Activated CD4-positive, alpha-beta T cell treated with anti-CD3 and anti-CD28 coated beads, Interleukin-2, amount 50 U/mL, for 4 hours (primary cell): ENCODE results near the gene CUL9.

ENCODE experiments used
- DNase-seq, 2 experiments: peaks; one replicate each; pipeline ENCODE4 v3.0.0-alpha.2; 2020

CUL9 gene

GRCh38 chr6:43173591-43174262, 8.3 kb upstream of the CUL9 start:
- no peak for DNase-seq

DNA sequence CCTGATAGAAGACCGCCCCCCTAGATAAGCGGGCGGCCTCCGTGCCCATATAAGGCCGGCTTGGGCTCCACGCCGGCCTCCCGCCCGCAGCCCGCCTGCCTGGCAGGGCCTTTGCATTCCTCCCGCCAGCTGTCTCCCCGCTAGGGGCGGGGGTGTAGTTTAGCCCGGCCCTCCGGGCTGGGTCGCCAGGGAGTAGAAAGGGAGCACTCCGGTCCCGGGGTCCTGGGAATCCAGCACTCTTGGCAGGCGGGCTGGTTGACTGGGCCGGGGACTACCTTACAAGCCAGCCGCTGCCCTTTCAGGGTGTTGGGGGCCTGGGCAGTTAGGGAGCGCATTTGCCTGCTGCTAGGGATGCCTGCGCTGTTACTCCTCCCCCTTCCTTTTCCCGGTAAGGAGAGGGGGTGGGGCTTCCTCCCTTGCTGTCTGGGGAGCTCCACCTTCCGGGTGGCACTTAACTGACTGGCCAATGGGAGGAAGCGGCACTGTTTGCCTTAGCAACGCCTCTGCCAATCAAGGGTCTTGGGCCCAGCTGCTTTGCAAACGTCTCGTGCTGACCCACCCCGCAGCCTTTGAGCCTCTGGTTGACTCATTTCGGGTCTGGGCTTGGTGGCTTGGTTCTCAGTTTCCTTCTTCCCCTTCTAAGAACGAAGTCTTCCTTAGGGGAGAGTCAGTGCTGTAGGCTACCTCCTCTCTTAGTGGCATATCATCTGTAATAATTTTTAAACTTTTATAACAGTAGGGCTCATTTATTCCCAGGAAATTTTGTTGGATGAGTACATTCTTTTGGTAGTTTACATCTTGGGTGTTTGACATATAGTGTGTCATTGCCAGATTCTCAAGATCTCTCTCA, 7.5 kb upstream of the CUL9 start:
- peak; percentile 93 to 94 for DNase-seq

DNA sequence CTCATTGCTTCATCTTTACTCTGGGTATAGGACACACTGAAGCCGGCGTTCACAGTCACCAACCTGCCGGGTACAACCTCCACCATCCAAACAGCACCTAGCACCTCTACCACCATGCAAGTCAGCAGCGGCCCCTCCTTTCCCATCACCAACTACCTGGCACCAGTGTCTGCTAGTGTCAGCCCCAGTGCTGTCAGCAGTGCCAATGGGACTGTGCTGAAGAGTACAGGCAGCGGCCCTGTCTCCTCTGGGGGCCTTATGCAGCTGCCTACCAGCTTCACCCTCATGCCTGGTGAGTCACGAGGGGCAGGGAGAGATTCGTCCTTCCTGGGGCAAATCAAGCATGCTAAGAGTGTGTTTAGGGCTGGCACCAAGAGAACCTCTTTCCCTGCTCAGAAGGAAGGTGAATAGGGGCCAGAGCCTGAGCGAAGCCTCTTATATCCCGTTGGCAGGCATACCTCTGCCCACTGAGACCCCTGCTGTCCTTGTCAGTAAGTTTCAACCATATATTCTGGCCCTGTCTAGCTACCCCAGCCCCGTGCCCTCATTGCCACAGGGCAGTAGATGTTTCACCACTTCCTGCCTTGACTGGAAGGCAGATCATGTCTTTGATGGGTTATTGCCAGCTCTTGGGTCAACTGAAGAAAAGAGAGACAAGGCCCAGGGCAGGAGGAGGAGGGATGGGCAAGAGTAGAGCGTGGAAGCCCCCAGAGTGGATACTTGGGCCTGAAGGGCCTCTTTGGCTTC, 6.1 kb upstream of the CUL9 start:
- DNase-seq, result no peak

DNA sequence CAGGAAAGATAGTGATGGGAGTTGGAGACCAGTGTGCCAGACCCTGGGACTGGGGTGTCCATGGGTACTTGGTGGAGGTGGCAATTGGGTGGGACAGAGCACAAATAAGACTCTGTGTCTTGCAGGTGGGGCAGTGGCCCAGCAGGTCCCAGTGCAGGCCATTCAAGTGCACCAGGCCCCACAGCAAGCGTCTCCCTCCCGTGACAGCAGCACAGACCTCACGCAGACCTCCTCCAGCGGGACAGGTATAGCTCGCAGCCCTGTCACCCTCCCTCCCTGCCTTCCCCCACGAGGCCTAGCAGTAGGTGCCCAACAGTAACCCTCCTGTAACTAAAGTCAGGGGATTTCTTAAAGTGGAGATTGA, 5.6 kb upstream of the CUL9 start:
- no peak for DNase-seq

GRCh38 chr6:43178150-43178549, 3.8 kb upstream of the CUL9 start:
- DNase-seq, result no peak

GRCh38 chr6:43178951-43179830, 2.8 kb upstream of the CUL9 start:
- DNase-seq, result no peak

GRCh38 chr6:43180058-43180457, 1.9 kb upstream of the CUL9 start:
- DNase-seq, result no peak

GRCh38 chr6:43180985-43181384, 1.0 kb upstream of the CUL9 start:
- DNase-seq, result no peak

- DNase-seq, result no peak
Measured at GRCh38 chr6:43181621-43181941, 415 bp upstream of the CUL9 start.

DNA sequence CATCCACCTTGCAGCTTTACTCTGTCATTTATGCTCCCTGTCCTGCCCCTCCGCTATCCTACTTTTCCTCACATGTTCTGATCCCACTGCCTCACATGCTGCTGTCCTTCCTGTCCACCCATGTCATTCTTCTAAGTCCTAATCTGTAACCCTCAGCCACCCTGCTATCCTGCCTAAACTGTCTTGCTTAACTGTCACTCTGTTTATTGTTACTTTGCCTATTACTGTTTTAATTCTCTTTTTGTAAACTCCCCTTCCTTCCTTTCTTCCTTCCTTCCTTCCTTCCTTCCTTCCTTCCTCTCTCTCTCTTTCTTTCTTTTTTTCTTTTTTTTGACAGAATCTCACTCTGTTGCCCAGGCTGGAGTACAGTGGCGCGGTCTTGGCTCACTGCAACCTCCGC, 1.4 kb downstream of the CUL9 start:
- no peak for DNase-seq

- DNase-seq, result no peak
Measured at GRCh38 chr6:43184268-43184985, 2.4 kb downstream of the CUL9 start.

- no peak for DNase-seq
Measured at GRCh38 chr6:43185391-43185985, 3.5 kb downstream of the CUL9 start.

GRCh38 chr6:43186019-43186418, 4.0 kb downstream of the CUL9 start:
- DNase-seq, result no peak

- no peak for DNase-seq
Measured at GRCh38 chr6:43186706-43187105, 4.7 kb downstream of the CUL9 start.

DNA sequence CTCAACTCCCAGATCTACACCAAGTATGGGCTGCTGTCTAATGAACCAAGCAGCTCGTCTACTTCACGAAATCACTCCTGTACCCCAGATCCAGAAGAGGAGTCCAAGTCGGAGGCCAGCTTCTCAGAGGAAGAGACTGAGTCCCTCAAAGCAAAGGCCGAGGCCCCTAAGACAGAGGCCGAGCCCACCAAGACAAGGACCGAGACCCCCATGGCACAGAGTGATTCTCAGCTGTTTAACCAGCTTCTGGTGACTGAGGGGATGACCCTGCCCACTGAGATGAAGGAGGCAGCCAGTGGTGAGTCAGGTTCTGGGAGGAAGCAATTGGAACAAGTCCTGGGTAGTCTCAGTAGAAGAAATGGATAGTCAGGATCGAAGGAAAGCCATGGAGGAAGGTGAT, 5.8 kb downstream of the CUL9 start:
- no peak for DNase-seq

- DNase-seq, result no peak
Measured at GRCh38 chr6:43188426-43188825, 6.4 kb downstream of the CUL9 start.

GRCh38 chr6:43189776-43190304, 7.8 kb downstream of the CUL9 start:
- no peak for DNase-seq

- no peak for DNase-seq
Measured at GRCh38 chr6:43192911-43193310, 10.9 kb downstream of the CUL9 start.

DNA sequence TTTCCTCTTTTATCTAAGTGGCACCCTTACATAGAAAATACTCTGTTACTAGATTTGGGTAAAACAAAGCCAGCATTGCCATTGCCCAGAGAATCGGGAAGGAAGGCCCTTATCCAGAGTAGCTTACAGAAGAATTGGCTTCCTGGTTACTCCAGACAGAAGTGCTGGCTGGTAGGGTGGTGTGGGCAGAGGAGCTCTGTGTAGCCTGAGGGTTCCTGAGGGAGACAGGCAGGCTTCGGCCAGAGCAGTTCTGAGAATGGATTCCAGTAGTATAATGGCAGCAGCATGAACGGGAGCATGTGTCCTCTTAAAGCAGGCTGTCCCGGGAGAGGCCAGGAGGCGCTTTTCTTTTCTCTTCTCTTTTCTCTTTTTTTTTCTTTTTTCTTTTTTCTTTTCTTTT, 11.9 kb downstream of the CUL9 start:
- DNase-seq, result no peak

DNA sequence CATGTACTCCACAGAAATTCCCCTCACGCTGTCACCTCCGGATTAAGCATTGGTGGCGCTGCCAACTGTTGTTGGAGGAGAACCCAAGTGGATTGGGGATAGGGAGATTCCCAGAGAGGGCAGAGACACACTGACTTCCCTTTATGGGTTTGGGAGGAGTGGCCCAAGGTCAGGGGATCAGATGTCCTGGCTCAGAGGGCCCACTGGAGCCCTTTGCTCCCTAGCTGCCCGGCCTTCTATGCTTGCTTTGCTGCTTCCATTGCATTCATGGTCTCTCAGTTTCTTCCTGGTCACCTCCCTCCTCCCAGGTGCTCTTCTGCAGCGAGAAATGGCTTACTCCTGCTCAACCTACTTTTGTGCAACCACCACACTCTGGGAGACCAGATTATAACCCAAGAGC, 14.3 kb downstream of the CUL9 start:
- no peak for DNase-seq

DNA sequence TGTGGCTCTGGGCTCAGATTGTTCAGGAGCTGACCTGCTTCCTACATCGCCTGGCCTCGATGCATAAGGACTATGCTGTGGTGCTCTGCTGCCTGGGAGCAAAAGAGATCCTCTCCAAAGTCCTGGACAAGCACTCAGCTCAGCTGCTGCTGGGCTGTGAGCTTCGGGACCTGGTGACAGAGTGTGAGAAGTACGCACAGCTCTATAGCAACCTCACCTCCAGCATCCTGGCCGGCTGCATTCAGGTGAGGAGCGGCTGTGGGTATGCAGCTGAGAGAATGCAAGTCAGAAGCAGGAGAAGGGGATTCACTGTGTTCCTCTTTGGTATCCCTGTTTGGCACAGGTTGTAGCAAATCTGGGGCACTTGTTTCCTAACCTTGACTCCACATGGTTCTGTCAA, 17.9 kb downstream of the CUL9 start:
- DNase-seq, result no peak

DNA sequence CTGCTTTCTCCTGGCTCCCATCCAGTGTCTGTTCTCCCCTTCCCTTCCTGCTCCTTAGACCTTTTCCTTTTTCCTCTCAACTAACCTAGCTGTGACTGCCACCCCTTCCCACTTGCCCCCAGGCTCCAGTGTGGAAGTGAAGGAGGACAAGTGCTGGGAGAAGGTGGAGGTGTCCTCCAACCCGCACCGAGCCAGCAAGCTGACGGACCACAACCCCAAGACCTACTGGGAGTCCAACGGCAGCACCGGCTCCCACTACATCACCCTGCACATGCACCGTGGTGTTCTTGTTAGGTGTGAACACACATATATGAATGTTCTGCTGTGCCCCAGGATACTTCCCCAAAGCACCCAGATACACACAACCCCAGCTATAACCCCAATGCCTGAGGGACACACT, 18.5 kb downstream of the CUL9 start:
- no peak for DNase-seq
